Liver (tissue), 9 donors: ENCODE measurements around the gene ACSL4. TPM values are rescaled to one million over a fixed set of nuclear protein-coding genes. Genes with fewer than 3 reads are reported as not detected.

ENCODE experiments used
- DNase-seq: peaks from one replicate; pipeline ENCODE4 v3.0.0-alpha.2; 2017; ENCODE audit warnings: low spot score
- H3K27ac ChIP-seq, 2 donors: one replicate each; pipeline ENCODE4 v1.7.0; 2013; ENCODE audit warnings: inconsistent platforms in 2 of 2, low read length in 2 of 2, control low read depth in 1 of 2, low read depth in 1 of 2, mild to moderate bottlenecking in 1 of 2
- H3K27me3 ChIP-seq, 4 donors: one replicate each; pipeline versions ENCODE4 v1.6.1 to v1.7.0; 2013; ENCODE audit warnings: low read length in 3 of 4, inconsistent platforms in 1 of 4, mild to moderate bottlenecking in 1 of 4, moderate library complexity in 1 of 4; ENCODE audit not compliant: control insufficient read depth in 4 of 4, insufficient read depth in 4 of 4
- H3K36me3 ChIP-seq, 4 donors: one replicate each; pipeline versions ENCODE4 v1.6.1 to v1.7.0; 2013; ENCODE audit warnings: low read length in 3 of 4, mild to moderate bottlenecking in 3 of 4, low read depth in 1 of 4, moderate library complexity in 1 of 4; ENCODE audit not compliant: control insufficient read depth in 4 of 4, insufficient read depth in 3 of 4
- H3K4me1 ChIP-seq, 4 donors: one replicate each; pipeline versions ENCODE4 v1.6.1 to v1.7.0; 2013; ENCODE audit warnings: low read length in 3 of 4, mild to moderate bottlenecking in 3 of 4, moderate library complexity in 1 of 4; ENCODE audit not compliant: control insufficient read depth in 4 of 4, insufficient read depth in 4 of 4
- H3K4me3 ChIP-seq, 3 donors: one replicate each; pipeline versions ENCODE4 v1.6.1 to v1.7.0; 2013; ENCODE audit warnings: low read length in 3 of 3, control low read depth in 1 of 3, low read depth in 1 of 3, mild to moderate bottlenecking in 1 of 3
- H3K9ac ChIP-seq, 2 donors: one replicate each; pipeline ENCODE4 v1.7.0; 2013; ENCODE audit warnings: low read length in 2 of 2, mild to moderate bottlenecking in 2 of 2, moderate library complexity in 2 of 2, control low read depth in 1 of 2, low read depth in 1 of 2
- H3K9me3 ChIP-seq, 4 donors: one replicate each; pipeline versions ENCODE4 v1.6.1 to v1.7.0; 2013; ENCODE audit warnings: low read length in 3 of 4; ENCODE audit not compliant: control insufficient read depth in 4 of 4
- ATF3 ChIP-seq: IDR thresholded peaks from 2 replicates; pipeline ENCODE4 v1.6.1; 2016; ENCODE audit warnings: antibody characterized with exemption
- EGR1 ChIP-seq, 2 donors: IDR thresholded peaks; 2 replicates each; pipeline ENCODE4 v1.6.1; 2016 to 2018; ENCODE audit warnings: antibody characterized with exemption in 2 of 2, low read depth in 2 of 2
- FOXA1 ChIP-seq: IDR thresholded peaks from 2 replicates; pipeline ENCODE4 v1.6.1; 2016; ENCODE audit warnings: antibody characterized with exemption
- FOXA2 ChIP-seq: IDR thresholded peaks from 2 replicates; pipeline ENCODE4 v1.6.1; 2016; ENCODE audit warnings: antibody characterized with exemption
- GABPA ChIP-seq, 2 donors: IDR thresholded peaks in 1 of 2; conservative IDR thresholded peaks in 1 of 2; 2 replicates each; pipeline ENCODE4 v1.6.1; 2016; ENCODE audit warnings: antibody characterized with exemption in 2 of 2, mild to moderate bottlenecking in 1 of 2, moderate library complexity in 1 of 2
- HNF4A ChIP-seq, 2 donors: conservative IDR thresholded peaks; 2 replicates each; pipeline ENCODE4 v1.6.1; 2016; ENCODE audit warnings: antibody characterized with exemption in 2 of 2, mild to moderate bottlenecking in 2 of 2
- HNF4G ChIP-seq: IDR thresholded peaks from 2 replicates; pipeline ENCODE4 v1.6.1; 2016; ENCODE audit warnings: antibody characterized with exemption
- JUND ChIP-seq, 2 donors: IDR thresholded peaks; 2 replicates each; pipeline ENCODE4 v1.6.1; 2016; ENCODE audit warnings: antibody characterized with exemption in 2 of 2
- MAX ChIP-seq: IDR thresholded peaks from 2 replicates; pipeline ENCODE4 v1.6.1; 2016; ENCODE audit warnings: antibody characterized with exemption
- NR2F2 ChIP-seq: IDR thresholded peaks from 2 replicates; pipeline ENCODE4 v1.6.1; 2016; ENCODE audit warnings: antibody characterized with exemption
- RAD21 ChIP-seq, 2 donors: IDR thresholded peaks; 2 replicates each; pipeline ENCODE4 v1.6.1; 2016; ENCODE audit warnings: antibody characterized with exemption in 2 of 2, mild to moderate bottlenecking in 2 of 2
- REST ChIP-seq: IDR thresholded peaks from 2 replicates; pipeline ENCODE4 v1.6.1; 2016; ENCODE audit warnings: antibody characterized with exemption, mild to moderate bottlenecking
- RXRA ChIP-seq, 2 donors: IDR thresholded peaks; 2 replicates each; pipeline ENCODE4 v1.6.1; 2017 to 2018; ENCODE audit warnings: antibody characterized with exemption in 2 of 2, mild to moderate bottlenecking in 1 of 2
- SP1 ChIP-seq: IDR thresholded peaks from 2 replicates; pipeline ENCODE4 v1.6.1; 2018; ENCODE audit warnings: antibody characterized with exemption, mild to moderate bottlenecking
- TAF1 ChIP-seq: conservative IDR thresholded peaks from 2 replicates; pipeline ENCODE4 v1.6.1; 2016; ENCODE audit warnings: antibody characterized with exemption, mild to moderate bottlenecking
- YY1 ChIP-seq: IDR thresholded peaks from 2 replicates; pipeline ENCODE4 v1.6.1; 2016; ENCODE audit warnings: antibody characterized with exemption, mild to moderate bottlenecking
- ZBTB33 ChIP-seq: IDR thresholded peaks from 2 replicates; pipeline ENCODE4 v1.6.1; 2016; ENCODE audit warnings: antibody characterized with exemption
- WGBS: extraction: QIAGEN DNeasy Blood & Tissue Kit; methylation state at CpG from one replicate; pipeline ENCODE4 v1.1.7; 2013; 5-methylcytosine and 5-hydroxymethylcytosine counted together
- polyA plus RNA-seq, 2 donors: library from polyadenylated mRNA; stranded (reverse) in 1 of 2; unstranded in 1 of 2; fragments of 200-250 nt in 1 of 2; fragments of >200 nt in 1 of 2; fragmentation: Nextera tagmentation in 1 of 2; extraction: Ambion mirVana in 1 of 2; gene quantifications; one replicate each; pipeline versions ENCODE4 v1.2.1 to v1.2.3, GENCODE V29; 2013 to 2015
- total RNA-seq, 2 donors: library from RNA; depleted of rRNA; stranded (reverse); fragments of >200 nt; gene quantifications; one replicate each; pipeline ENCODE4 v1.2.3, GENCODE V29; 2014
- donor health status: healthy.
- donor health status: healthy.
- donor health status: healthy.
- donor health status: healthy.
- donor health status: healthy.

ACSL4 gene
- total and polyA plus RNA-seq, 4 donors: 5.3 to 928 (median 20.0) TPM

GRCh38 chrX:109696146-109696740 is 36.8 kb downstream of the ACSL4 start:
- Histone ChIP-seq H3K36me3 (no peaks in the 10 kb centered on the region), H3K4me1 (peaks cover 2 to 14% (median 9%) of the 10 kb centered on the region in 4 donors), H3K9ac (no peak overlapping the region), H3K27me3 (peaks cover 0 to 3% (median 0%) of the 10 kb centered on the region in 4 donors), H3K9me3 (no peaks in the 10 kb centered on the region), H3K27ac (no peak overlapping the region), H3K4me3 (no peak overlapping the region)
- 87% methylated on average over 4 of the region's 4 CpGs for WGBS
- no peak for TF ChIP-seq ATF3
- TF ChIP-seq MAX: no peak
- no peak for TF ChIP-seq RAD21 (IDR thresholded peaks at IDR 0.05)
- TF ChIP-seq SP1: no peak
- TF ChIP-seq FOXA1: no peak
- TF ChIP-seq NR2F2: no peak
- TF ChIP-seq HNF4A (conservative IDR thresholded peaks at IDR 0.05): no peak
- TF ChIP-seq ZBTB33: no peak
- TF ChIP-seq REST: no peak
- TF ChIP-seq RXRA (IDR thresholded peaks at IDR 0.05): no peak
- TF ChIP-seq FOXA2: no peak
- TF ChIP-seq EGR1 (IDR thresholded peaks at IDR 0.05; ENCODE audit: low read depth in 2 of 2): no peak
- TF ChIP-seq GABPA (IDR thresholded peaks at IDR 0.05 in 1 of 2, conservative IDR thresholded peaks at IDR 0.05 in 1 of 2): no peak
- no peak for TF ChIP-seq YY1
- TF ChIP-seq JUND (IDR thresholded peaks at IDR 0.05): no peak
- DNase-seq: no peak

- WGBS: 97% methylated on average over 3 of the region's 3 CpGs
- TF ChIP-seq FOXA1 (no peak), FOXA2 (no peak), HNF4G (no peak), ZBTB33 (no peak), REST (no peak), TAF1 (no peak), MAX (no peak), ATF3 (no peak), RAD21 (IDR thresholded peaks at IDR 0.05) (no peak), EGR1 (IDR thresholded peaks at IDR 0.05; ENCODE audit: low read depth in 2 of 2) (no peak), GABPA (IDR thresholded peaks at IDR 0.05 in 1 of 2, conservative IDR thresholded peaks at IDR 0.05 in 1 of 2) (no peak), YY1 (no peak)
Measured at GRCh38 chrX:109695637-109696036, 37.4 kb downstream of the ACSL4 start.

More at GRCh38 chrX:109695637-109696036, 37.4 kb downstream of the ACSL4 start:
- no peak for DNase-seq
- H3K27ac ChIP-seq: no peak overlapping the region
- no peaks in the 10 kb centered on the region for H3K36me3 ChIP-seq
- peaks cover 2 to 14% (median 9%) of the 10 kb centered on the region in 4 donors for H3K4me1 ChIP-seq
- no peak overlapping the region for H3K4me3 ChIP-seq
- no peaks in the 10 kb centered on the region for H3K9me3 ChIP-seq
- peaks cover 0 to 3% (median 0%) of the 10 kb centered on the region in 4 donors for H3K27me3 ChIP-seq
- H3K9ac ChIP-seq: no peak overlapping the region
